Thyroid gland (tissue), 4 donors: ENCODE measurements around the gene LAMA3.

Source experiments
- POLR2A ChIP-seq, 2 donors: fragments of 450-650 bp; IDR thresholded peaks; one replicate each; pipeline ENCODE4 v1.6.1; 2017; ENCODE audit warnings: antibody characterized with exemption in 2 of 2, mild to moderate bottlenecking in 2 of 2, moderate library complexity in 1 of 2
- TF ChIP-seq, protein P1 (sequence below), 6 experiments: fragments of 200-600 bp in 3 of 6; fragments of 450-650 bp in 3 of 6; sonication (generic) in 3 of 6; IDR thresholded peaks; one replicate each; pipeline ENCODE4 v1.5.1; 2016 to 2019; ENCODE audit warnings: antibody characterized with exemption in 6 of 6, mild to moderate bottlenecking in 2 of 6, inconsistent platforms in 1 of 6, moderate library complexity in 1 of 6

DNA sequence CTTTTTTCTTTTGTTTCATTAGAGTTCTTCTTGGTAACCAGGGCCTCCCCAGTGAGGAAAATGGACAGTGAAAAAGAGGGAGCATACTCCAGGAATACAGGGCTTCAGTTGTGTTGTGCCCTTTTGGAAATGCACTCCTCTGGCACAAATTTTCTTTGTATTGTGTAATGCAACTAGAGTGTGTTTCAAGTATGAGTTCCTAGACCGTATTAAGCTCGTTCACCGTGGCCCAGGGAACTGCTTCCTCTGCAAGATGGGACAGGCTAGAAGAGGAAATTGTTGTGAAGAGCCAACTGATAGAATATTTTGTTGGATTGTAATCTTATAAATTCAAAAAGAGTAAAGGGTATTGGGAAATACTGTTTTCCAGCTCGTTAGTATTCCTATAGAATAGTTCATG lies 188.1 kb downstream of the LAMA3 start:
- TF ChIP-seq POLR2A (IDR thresholded peaks at IDR 0.05): no peak
- TF ChIP-seq, protein P1, sequence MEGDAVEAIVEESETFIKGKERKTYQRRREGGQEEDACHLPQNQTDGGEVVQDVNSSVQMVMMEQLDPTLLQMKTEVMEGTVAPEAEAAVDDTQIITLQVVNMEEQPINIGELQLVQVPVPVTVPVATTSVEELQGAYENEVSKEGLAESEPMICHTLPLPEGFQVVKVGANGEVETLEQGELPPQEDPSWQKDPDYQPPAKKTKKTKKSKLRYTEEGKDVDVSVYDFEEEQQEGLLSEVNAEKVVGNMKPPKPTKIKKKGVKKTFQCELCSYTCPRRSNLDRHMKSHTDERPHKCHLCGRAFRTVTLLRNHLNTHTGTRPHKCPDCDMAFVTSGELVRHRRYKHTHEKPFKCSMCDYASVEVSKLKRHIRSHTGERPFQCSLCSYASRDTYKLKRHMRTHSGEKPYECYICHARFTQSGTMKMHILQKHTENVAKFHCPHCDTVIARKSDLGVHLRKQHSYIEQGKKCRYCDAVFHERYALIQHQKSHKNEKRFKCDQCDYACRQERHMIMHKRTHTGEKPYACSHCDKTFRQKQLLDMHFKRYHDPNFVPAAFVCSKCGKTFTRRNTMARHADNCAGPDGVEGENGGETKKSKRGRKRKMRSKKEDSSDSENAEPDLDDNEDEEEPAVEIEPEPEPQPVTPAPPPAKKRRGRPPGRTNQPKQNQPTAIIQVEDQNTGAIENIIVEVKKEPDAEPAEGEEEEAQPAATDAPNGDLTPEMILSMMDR (IDR thresholded peaks at IDR 0.05): no peak
